Stimulated activated CD4-positive, alpha-beta T cell treated with anti-CD3 and anti-CD28 coated beads, Interleukin-15, amount 100 ng/mL, for 24 hours (primary cell): ENCODE data around the gene BRF1.

ENCODE experiments used
- DNase-seq: peaks from one replicate; pipeline ENCODE4 v3.0.0-alpha.2; 2020

Gene BRF1

DNA sequence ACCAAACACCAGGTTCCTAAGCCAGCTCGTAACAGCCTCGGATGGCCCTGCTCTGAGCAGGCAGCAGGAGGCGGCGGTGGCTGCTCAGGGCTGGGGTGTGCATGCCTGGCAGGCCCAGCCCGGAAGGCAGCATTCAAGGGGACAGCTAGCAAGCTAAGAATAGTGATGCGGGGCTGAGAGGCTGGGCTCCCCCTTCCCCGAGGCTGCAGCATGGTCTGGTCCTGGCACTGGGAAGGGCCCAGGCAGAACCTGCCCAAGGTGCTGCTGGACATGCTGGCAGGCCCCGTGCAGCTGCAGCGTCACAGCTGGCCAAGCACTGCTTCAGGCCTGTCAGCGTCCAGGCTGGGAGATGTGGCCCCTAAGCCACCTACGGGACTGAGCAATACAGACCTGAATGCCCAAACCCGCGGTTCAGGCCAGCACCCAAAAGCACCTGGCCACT lies 93.3 kb downstream of the BRF1 start:
- no peak for DNase-seq

DNA sequence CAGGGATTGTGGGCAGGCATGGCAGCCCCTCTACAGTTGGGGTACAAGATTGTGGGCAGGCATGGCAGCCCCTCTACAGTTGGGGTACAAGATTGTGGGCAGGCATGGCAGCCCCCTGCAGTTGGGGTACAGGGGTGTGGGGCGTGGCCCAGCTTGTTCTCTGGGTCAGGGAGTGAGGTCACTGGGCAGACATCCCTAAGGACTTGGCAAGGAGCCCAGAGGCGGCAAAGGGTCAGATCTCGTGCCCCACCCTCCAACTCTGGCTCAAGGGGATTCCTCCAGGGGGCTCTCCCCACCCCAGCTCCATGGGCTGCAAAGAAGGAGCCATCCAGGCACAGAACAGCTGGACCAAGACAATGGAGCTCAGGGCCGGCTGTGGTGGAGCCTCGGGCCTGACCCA lies 93.9 kb downstream of the BRF1 start:
- DNase-seq = no peak

DNA sequence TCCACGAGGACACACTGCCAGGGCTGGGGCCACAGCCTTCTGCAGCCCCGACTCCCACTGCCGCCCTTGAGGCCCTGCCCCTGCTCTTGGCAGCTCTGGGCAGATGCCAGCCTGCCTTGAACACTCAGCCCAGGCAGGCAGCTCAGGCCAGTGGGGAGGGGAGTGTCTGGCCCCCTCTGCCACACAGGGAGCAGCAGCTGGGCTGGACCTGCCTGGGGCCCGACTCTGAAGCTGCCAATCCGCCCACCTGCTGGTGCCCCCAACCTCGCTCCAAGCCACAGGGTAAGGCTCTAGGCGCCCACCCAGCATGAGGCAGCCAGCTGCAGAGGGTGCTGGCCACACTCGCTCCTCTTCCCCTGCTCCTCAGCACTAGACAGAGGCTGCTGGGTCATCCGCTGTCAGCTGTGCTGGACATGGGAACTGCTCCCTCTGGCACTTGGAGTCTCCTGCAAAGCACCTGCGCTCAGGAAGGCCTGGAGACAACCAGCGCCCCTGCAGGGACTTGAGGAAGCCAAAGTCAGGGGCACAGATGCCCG lies 95.1 kb downstream of the BRF1 start:
- DNase-seq = no peak

DNA sequence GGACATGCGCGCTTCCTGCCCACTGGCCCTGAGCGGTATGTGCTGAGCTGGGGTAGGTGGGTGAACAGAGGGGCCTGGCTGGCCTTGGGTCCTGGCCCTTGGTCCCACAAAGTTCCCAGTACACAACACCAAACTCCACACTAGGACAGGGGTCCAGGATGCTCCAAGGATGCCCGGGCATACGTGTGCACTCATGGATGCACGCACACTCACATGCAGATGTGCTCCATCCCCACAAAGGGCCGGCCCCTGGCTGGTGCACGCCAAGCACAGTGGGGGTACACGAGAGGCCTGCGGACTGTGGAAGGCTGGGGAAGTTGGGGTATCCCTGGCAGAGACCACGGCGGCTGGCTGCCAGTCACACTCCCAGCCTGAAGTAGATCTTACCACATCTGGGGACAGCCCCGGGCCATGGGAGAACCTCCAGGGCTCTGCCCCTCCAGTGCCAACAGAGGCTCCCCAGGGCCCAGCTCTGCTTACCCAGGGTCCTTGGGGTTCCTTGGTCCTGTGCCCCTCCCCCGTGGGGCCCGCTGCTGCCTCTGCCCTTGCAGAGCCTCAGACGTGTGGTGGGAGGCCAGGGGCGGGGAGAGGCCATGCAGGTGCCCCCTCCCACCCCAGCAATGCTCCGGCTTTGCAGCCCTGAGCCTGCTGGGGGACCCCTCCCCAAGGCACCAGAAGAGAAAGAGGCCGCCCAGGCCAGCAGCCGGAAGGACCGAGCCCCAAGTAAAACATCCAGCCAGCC lies 95.7 kb downstream of the BRF1 start:
- DNase-seq = no peak

DNA sequence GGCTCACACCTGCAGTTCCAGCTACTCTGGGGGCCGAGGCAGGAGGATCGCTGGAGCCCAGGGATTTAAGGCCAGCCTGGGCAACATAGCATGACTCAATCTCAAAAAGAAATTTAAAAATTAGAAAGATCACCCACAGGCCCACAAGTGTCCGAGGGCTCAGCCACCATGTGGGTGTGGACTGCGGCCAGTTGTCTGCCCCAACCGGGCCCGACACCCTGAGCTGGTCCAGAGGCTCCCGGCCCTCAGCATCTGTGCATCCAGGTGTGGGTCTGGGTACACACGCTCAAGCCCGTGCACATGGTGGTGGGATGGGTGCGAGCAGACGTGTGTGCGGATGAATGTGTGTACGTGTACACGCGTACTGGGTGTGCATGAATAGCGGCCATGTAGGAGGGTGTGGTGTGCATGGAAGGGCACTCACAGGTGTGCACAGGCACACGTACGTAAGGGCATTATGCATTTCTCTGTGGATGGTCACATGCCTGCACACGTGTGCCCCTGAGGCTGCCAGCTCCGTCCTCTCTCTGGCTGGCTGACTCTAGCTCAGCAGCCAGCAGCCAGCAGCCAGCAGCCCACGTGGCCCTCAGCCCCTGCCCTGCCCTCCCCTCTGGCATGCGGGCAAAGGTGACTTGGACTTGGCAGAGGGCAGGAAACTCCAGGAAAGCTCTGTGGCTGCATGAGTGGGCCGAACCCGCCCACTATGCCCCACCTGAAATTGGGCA lies 96.4 kb downstream of the BRF1 start:
- no peak for DNase-seq

DNA sequence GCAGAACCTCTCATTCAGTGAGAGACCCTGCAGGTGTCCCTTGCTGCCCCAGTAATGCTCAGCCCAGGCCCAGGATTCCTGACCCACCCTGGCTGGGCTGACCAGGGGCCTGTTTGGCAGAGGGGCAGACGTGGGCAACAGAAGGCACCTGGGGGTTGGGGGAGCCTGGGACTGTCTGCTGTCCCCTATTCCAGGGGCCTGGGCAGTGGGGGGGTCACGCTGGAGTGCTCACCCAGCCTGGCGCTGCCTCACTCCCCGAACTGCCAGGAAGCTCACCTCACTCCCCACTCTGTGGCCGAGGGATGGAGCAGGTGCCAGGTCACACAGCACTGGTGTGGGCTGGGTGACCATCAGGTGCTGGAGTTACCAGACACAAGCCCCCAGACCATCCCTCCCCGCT lies 97.1 kb downstream of the BRF1 start:
- no peak for DNase-seq

DNA sequence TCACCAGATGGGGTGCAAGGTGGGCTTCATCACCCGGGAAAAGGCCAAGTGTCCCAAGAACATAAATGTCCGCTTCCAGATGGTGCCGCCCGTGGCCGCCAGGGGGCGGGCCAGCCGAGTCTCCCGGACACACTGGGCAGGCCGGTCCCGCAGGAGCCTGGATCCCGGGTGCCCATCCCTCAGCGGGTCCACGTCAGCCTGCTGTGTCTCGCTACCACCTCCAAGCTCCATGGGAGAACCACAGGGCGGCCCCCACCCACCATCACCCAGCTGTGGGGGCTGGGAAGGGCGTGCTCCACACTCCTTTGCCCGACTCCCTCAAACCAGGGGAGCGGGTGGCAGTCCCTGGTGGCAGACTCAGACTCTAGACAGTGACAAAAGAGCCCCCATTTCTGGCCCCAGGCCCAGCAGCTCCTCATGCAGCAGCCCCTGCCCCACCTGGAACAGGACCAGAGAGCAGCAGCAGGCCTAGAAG lies 97.7 kb downstream of the BRF1 start:
- peak; percentile 78 for DNase-seq

DNA sequence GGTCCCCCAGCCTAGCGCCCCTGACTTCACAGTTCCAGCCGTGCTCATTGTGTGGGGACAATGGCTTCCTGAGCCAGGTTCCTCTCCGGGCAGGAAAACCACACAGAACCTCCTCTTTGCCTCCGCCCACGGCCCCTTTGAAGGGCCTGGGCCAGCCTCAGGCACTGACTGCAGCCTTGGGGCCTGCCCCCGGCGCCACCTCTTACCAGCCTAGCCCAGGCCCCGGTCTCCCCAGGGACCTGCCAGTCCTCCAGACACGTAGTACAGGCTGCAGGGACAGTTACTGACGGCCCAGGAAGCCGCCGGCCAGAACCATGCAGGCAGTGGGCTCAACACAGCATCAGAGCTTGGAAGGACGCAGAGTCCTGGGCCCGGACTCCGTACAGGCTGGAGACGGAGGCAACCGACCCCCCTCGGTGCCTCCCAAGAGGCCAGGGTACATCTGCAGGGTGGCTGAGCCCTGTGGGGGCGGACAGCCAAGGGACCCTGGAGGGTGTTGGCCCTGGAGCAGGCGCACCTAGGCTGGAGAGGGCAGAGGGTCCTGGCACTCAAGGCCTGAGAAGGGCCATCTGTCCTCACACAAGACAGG lies 98.8 kb downstream of the BRF1 start:
- DNase-seq = peak; percentile 67

DNA sequence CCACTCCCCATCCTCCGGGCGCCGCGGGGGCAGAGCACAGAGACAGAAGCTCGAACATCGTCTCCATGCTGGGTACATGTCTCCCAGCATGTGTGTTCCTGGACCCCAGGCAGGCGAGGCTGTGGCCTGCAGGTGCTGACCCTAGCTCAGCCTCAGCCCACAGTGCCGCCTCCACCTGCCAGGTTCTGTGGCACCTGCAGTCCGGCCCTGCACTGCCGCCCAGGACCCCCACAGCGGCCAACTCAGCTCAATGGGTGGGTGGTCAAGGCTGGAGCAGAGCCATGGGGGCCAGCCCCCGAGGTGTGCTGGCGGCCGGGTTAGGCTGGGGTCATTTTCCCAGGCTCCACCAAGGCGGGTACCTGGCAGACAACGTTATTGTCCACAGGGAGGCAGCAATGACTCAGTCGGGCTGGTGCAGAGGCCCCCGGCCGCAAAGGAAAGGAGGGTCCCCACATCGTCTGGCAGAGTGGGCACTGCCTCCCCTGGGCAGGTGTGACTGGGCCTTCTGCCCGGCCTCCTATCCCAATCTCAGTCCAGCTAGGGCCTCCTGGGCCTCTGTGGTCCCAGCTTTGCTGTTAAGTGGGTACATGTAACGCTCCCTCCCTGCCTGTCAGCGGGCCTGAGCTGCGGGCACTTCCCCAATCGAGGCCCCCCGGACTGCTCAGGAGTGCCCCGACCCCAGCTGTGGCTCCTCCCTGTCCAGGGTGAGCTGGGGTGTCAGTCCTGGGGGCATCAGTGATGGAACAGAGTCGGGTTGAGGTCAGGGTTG lies 99.5 kb downstream of the BRF1 start:
- no peak for DNase-seq

DNA sequence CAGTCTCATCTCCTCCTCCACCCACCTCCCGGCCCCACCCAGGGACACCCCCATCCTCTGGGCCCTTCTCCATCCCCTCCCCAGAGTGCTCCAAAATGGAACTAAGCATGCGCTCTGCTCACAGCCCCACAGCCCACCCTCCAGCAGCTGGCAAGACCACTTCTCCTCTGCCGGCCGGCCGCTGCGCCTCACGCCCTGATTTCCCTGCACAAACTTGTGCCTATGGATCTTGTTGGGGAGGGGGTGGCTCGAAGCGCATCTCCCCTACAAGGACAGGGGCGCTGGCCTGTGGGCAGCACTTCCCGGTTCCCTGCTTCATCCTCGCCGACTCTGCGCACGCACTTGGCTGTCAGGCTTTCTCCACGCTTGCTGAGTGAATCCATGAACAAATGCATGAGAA lies 100.2 kb downstream of the BRF1 start:
- no peak for DNase-seq

DNA sequence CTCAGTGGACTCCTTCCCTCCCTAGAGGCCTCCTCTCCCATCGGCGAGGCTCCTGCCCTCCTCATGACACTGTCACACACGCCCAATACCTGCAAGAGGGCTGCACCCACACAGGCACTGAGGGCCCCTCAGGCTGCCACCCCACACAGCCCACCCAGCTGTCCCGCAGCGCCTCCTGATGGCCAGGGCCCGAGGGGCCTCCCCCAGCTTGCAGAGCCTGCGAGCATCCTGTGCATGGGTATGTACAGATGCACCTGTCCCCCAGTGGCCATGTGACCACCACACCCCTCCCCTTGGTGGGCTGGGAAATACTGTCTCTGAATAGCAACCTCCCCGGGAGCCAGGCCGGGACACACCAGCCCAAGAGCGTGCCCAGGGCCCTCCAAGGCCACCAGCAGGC lies 100.7 kb downstream of the BRF1 start:
- no peak for DNase-seq

DNA sequence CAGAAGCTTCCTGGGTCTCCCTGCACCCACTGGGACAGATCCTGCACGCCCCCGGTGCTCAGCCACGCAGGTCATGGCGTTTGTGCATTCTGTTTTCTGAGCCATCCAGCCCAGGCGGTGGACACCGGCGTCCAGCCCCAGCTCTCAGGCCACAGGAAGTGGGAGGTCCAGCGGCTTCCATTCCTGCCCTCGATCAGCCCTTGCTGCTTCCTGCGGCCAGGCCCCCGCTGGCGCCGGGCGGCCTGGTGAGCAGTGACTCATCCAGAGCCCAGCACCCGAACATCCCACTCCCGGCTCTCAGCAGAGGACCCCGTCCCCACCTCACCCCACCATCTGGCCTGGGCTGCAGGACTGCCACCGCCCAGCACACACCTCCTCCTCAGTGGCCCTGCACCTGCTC lies 101.7 kb downstream of the BRF1 start:
- no peak for DNase-seq

DNA sequence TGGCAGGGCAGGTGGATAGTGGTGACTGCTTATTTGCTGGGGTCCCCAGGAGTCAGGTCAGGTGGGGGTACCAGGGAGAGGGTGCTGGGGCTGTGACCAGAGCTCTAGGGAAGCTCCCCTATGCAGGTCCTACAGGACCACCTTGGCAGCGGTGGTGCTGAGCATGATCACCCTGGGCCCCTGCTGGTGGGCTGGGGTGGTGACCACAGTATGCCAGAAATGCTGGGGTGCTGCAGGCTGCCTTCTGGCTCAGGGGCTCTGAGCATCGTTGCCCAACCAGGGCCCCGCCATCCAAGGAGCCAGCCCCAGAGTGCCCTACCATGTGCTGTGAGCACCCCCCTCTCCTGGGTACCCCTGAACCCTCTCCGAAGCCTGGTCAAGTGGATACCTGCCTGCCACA lies 102.2 kb downstream of the BRF1 start:
- DNase-seq = no peak

DNA sequence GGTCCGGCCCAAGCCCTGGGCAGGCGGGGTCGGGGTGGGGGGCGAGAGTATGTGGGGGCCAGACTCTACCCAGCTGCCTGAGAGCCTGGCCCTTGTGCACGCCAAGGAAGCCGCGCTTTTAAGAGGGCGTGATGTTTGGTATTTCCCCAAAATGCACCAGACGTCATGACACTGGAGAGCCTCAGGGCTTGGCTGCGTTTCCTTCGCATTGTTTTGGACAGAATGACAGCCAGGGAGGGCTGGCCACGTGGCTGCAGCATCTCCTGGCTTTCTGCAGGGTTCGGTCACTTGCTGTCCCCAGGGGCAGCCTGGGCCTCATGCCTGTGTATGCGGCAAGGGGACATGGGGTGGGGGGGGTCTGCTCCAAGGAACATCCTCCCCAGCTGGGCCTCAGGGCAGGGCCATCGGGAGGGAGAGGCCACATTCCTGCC lies 103.6 kb downstream of the BRF1 start:
- DNase-seq = no peak

DNA sequence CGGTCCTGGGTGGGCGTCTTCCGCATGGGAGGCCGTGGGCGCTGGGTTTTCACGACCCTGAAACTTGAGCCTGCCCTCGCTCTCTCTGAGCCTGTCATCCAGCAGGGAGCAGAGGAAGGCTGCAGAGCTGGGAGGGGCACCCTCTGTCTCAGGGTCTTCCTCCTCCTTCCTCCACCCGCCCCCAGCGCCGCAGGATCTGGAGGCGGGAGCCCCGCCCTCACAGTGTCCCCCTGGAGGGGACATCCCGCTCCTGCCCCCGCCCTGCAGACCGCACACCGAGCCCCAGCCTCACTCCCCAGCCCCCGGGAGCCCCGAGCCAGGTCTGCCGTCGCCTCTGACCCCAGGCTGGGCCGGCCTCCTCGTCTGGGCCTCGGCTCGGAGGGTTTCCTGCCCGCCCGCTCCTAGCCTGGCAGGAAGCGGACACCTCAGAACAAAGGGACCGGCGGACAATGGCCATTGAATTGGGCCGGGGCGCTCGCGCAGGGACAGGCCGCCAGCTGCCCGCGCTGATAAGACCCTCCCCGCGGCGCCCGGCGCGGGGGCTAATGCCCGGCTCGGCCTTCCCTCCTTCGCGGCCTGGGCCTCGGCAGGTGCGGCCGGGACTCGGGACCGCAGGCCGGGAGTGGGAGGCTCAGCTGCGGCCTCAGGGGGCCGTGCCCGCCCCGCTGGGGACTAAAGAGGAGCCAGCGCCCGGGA lies 104.4 kb downstream of the BRF1 start:
- no peak for DNase-seq

DNA sequence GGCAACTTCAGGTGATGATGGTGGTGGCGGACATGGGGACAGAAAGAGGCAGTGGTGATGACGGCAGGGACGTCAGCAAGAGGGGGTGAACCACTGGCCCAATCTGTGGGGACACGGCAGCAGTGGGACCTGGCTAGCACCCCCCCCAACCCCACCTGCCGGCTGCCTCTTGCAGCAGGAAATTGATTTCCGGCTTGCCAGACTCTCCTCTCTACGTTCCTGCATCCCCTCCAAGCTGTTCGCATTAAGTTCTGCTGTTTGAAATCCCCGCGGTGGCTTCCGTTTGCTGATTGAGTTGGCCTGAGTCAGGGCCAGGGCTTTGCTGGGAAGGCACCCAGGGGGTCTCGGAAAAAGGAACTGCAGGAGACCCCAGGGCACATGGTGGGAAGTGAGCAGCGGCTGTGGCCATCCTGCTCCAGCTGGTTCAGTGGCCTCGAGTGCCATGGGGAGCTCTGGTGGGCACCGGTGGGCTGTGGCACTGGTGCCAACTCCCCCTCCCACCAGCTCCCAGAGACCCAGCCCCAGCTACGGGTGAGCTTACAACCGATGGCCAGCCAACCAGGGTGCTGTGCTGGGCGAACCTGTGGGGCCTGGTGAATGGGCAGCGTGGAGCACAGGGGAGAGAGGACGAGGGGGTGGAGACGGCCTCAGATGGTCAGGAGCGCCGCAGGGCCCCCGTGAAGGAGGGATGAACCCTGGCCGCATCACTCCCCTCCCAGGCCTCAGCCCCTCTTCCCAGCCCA lies 105.1 kb downstream of the BRF1 start:
- DNase-seq = no peak

DNA sequence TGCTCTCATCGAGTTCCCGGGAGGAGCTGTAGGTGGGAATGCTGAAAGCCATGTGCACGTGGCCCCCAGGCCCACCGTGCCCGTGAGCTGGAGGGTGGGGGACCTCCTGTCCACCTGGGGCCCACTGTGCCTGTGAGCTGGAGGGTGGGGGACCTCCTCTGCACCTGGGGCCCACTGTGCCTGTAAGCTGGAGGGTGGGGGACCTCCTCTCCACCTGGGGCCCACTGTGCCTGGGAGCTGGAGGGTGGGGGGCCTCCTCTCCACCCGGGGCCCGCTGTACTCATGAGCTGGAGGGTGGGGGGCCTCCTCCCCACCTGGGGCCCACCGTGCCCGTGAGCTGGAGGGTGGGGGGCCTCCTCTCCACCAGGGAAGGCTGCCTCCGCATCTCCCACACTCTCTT lies 105.8 kb downstream of the BRF1 start:
- no peak for DNase-seq

DNA sequence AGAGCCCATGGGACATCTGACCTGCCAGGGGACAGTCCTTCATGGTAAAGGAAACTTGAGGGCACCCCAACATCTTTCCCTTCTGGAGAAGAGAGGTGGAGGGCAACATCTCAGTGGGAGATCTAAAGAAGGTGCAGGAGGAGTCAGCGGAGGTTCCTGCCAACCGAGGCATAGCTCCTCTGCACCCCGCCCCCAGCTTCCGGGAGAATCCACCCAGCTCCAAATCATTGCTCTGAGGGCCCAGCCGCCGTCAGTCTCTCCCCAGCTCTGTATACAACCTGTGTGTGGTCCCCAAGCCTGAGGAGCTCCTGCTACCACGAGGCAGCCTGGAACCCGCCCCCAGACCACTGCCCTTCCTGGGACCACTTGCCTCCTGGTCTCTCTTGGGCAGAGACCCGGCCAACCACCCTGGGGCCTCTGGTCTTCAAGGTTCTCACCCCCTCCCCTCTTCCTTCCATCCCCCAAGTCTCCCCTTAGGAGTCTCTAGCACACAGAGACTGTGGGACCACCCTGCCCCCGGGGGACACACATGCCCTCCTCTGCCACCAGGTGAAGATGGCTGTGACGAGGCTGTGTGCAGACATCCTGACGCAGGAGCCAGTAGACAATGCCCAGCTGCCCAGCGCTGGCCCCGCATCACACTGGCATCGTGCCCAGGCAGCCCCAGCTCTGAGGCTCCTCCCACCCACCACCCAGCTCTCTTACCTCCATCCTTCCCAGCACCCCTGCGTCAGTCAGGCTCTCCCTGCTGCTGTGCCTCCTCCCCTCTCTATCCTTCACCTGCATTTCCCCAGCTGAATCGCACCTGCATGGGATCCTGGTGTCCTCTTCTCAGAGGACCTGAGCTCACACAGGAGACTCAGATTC lies 106.7 kb downstream of the BRF1 start:
- peak; percentile 66 for DNase-seq

DNA sequence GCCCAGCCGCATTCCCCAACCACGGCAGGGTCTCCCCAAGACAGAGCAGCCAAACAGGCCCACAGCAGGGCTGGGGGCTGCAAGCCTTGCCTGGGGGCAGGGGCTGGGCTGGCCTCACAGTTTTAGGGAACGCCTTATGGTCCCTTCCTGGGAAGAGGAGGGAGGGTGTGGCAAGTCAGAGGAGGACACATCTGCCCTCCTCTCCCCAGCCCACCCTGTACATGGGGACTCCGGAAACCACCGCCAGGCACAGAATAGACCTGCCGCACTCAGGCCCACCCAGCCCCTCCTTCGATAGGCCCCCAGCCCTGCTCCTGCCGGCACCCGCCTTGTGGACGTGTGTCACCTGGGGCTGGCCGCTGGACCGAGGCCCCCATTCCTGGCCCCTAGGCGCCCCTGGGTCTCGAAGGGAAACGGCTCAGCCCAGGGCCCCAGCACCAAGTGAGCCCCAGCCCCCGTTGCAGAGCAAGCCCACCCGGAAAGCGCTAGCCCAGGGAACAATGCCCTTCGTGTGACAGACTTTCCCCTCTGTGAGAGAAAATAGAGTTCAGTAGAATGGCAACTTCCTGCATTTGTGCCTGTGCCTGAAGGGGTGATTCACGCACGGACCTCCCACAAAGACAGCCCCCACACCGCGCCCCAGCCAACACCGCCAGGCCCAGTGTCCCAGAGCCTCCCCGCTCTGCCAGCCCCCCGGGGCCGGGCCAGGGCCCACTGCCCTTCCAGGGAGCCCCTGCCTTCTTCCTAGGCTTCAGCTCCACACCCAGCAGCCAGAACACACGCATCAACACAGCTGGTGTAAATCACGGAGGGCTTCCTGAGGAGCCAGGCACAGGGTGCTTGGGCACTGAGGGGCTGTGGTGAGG lies 107.7 kb downstream of the BRF1 start:
- peak; percentile 42 for DNase-seq
